Activated CD4-positive, alpha-beta T cell treated with anti-CD3 and anti-CD28 coated beads, Interleukin-2, Interleukin-4, amounts not matched to agents 100 ng/mL and 50 ng/mL, durations not matched to agents 16 hours and 8 hours (primary cell): Measurements from ENCODE around the gene PRRT1.
A peak's percentile ranks its signal among the peaks of the same experiment; 100 is the strongest.

Experiments used
- DNase-seq: peaks from one replicate; pipeline ENCODE4 v3.0.0-alpha.2; 2020; ENCODE audit warnings: low spot score

PRRT1 gene

GRCh38 chr6:32174416-32174815, 22.7 kb upstream of the PRRT1 start:
- no peak for DNase-seq

GRCh38 chr6:32173051-32173727, 21.4 kb upstream of the PRRT1 start:
- DNase-seq: no peak

- no peak for DNase-seq
Observed at GRCh38 chr6:32171234-32171633, 19.5 kb upstream of the PRRT1 start.

GRCh38 chr6:32170294-32170693, 18.6 kb upstream of the PRRT1 start:
- no peak for DNase-seq

- DNase-seq: no peak
Observed at GRCh38 chr6:32168807-32169591, 17.3 kb upstream of the PRRT1 start.

- no peak for DNase-seq
Observed at GRCh38 chr6:32168350-32168749, 16.6 kb upstream of the PRRT1 start.

GRCh38 chr6:32167761-32168262, 16.1 kb upstream of the PRRT1 start:
- DNase-seq: no peak

- no peak for DNase-seq
Observed at GRCh38 chr6:32167154-32167760, 15.5 kb upstream of the PRRT1 start.

GRCh38 chr6:32166411-32167061, 14.8 kb upstream of the PRRT1 start:
- no peak for DNase-seq

GRCh38 chr6:32164295-32164694, 12.6 kb upstream of the PRRT1 start, which contains the start of gene EGFL8:
Gene EGFL8, plus strand, starts transcription at chr6:32164595. Its CDS starts 1,571 bp downstream, at chr6:32166166.
- no peak for DNase-seq

GRCh38 chr6:32163559-32164258, 12.0 kb upstream of the PRRT1 start:
- DNase-seq: no peak

GRCh38 chr6:32158052-32158451, 6.3 kb upstream of the PRRT1 start:
- DNase-seq: no peak

- DNase-seq: no peak
Observed at GRCh38 chr6:32156891-32157290, 5.2 kb upstream of the PRRT1 start.

- peak; percentile 63 for DNase-seq
Observed at GRCh38 chr6:32154514-32155161, 2.9 kb upstream of the PRRT1 start.

GRCh38 chr6:32153564-32154513, 2.1 kb upstream of the PRRT1 start, which contains the start of gene PPT2:
Gene PPT2, plus strand, starts transcription at chr6:32154141. Its CDS starts 454 bp downstream, at chr6:32154595.
- DNase-seq: peak; percentile 54

GRCh38 chr6:32152769-32153563, 1.2 kb upstream of the PRRT1 start:
- DNase-seq: no peak

- no peak for DNase-seq
Observed at GRCh38 chr6:32151181-32151862, 417 bp downstream of the PRRT1 start.
